GM12878 (cell line): ENCODE measurements around the gene CHCT1. TPM values are rescaled to one million over a fixed set of nuclear protein-coding genes. Genes with fewer than 3 reads are reported as not detected.

Source experiments
- ASH2L ChIP-seq: fragments of 300-600, 200-600 bp; sonication (generic); IDR thresholded peaks from 2 replicates; pipeline ENCODE4 v1.6.1; 2017; ENCODE audit warnings: low read depth, mild to moderate bottlenecking, borderline replicate concordance
- CBFB ChIP-seq: IDR thresholded peaks from 2 replicates; pipeline ENCODE4 v1.6.1; 2016; ENCODE audit warnings: antibody characterized with exemption, low read depth
- CHD1 ChIP-seq: IDR thresholded peaks from 2 replicates; pipeline ENCODE4 v1.6.1; 2012; ENCODE audit warnings: low read depth, low read length, improper control_type of control experiment
- CHD2 ChIP-seq: IDR thresholded peaks from 2 replicates; pipeline ENCODE4 v1.6.1; 2011; ENCODE audit warnings: low read depth, low read length, improper control_type of control experiment, borderline replicate concordance
- FOXM1 ChIP-seq: IDR thresholded peaks from 2 replicates; pipeline ENCODE4 v1.6.1; 2012; ENCODE audit warnings: low read depth, mild to moderate bottlenecking, inconsistent platforms, low read length, moderate library complexity
- HDAC6 ChIP-seq: fragments of 200-600 bp; sonication (generic); IDR thresholded peaks from one replicate; pipeline ENCODE4 v1.8.0; 2017; ENCODE audit warnings: antibody characterized with exemption; ENCODE audit not compliant: unreplicated experiment
- IRF4 ChIP-seq: IDR thresholded peaks from 2 replicates; pipeline ENCODE4 v1.6.1; 2011; ENCODE audit warnings: low read depth, low read length
- MLLT1 ChIP-seq: fragments of 450-650 bp; IDR thresholded peaks from 2 replicates; pipeline ENCODE4 v1.6.1; 2016; ENCODE audit warnings: mild to moderate bottlenecking
- PAX5 ChIP-seq: IDR thresholded peaks from 2 replicates; pipeline ENCODE4 v1.6.1; 2011; ENCODE audit warnings: low read depth, low read length, borderline replicate concordance
- POLR2A ChIP-seq: IDR thresholded peaks from 2 replicates; pipeline ENCODE4 v1.6.1; 2011; ENCODE audit warnings: low read depth, mild to moderate bottlenecking, low read length
- POLR2AphosphoS2 ChIP-seq: IDR thresholded peaks from 2 replicates; pipeline ENCODE4 v1.6.1; 2011; ENCODE audit warnings: low read depth, mild to moderate bottlenecking, low read length, improper control_type of control experiment, moderate library complexity
- POU2F2 ChIP-seq: IDR thresholded peaks from 3 replicates; pipeline ENCODE4 v1.6.1; 2011; ENCODE audit warnings: low read depth, mild to moderate bottlenecking, low read length, borderline replicate concordance
- PRDM15 ChIP-seq: fragments of 450-650 bp; formaldehyde crosslinking; IDR thresholded peaks from 2 replicates; pipeline ENCODE4 v1.4.0; 2020; ENCODE audit warnings: mild to moderate bottlenecking, moderate library complexity
- RAD21 ChIP-seq: IDR thresholded peaks from 2 replicates; pipeline ENCODE4 v1.6.1; 2011; ENCODE audit warnings: mild to moderate bottlenecking, low read depth, low read length, moderate library complexity; ENCODE audit not compliant: insufficient read depth
- RAD51 ChIP-seq: fragments of 450-650 bp; IDR thresholded peaks from 2 replicates; pipeline ENCODE4 v1.6.1; 2016; ENCODE audit warnings: moderate library complexity, mild to moderate bottlenecking, inconsistent platforms
- RBBP5 ChIP-seq: fragments of 200-600 bp; sonication (generic); conservative IDR thresholded peaks from 2 replicates; pipeline ENCODE4 v1.6.1; 2016
- RELA ChIP-seq: fragments of 450-650 bp; IDR thresholded peaks from 2 replicates; pipeline ENCODE4 v1.8.0; 2014; ENCODE audit warnings: borderline replicate concordance; ENCODE audit not compliant: partially characterized antibody
- SREBF1 ChIP-seq: IDR thresholded peaks from 2 replicates; pipeline ENCODE4 v1.6.1; 2012; ENCODE audit warnings: mild to moderate bottlenecking, low read length
- SRF ChIP-seq, 2 experiments: IDR thresholded peaks; 2 replicates each; pipeline ENCODE4 v1.6.1; 2011; ENCODE audit warnings: low read depth in 2 of 2, low read length in 2 of 2, mild to moderate bottlenecking in 1 of 2, moderate library complexity in 1 of 2
- TBL1XR1 ChIP-seq: IDR thresholded peaks from 2 replicates; pipeline ENCODE4 v1.6.1; 2012; ENCODE audit warnings: low read depth, low read length, improper control_type of control experiment
- YY1 ChIP-seq: IDR thresholded peaks from 2 replicates; pipeline ENCODE4 v1.6.1; 2011; ENCODE audit warnings: low read depth, mild to moderate bottlenecking, low read length
- ZNF217 ChIP-seq: fragments of 450-650 bp; IDR thresholded peaks from 2 replicates; pipeline ENCODE4 v1.6.1; 2017; ENCODE audit warnings: antibody characterized with exemption, mild to moderate bottlenecking
- ZSCAN29 ChIP-seq: fragments of 450-650 bp; IDR thresholded peaks from 2 replicates; pipeline ENCODE4 v1.6.1; 2017; ENCODE audit warnings: mild to moderate bottlenecking, moderate library complexity
- polyA plus RNA-seq, 11 experiments: library from polyadenylated mRNA; depleted of rRNA in 4 of 11; unstranded in 6 of 11; stranded (reverse) in 5 of 11; fragments of >200 nt; fragmentation: Nextera tagmentation in 4 of 11; fragmentation: Illumina TruSeq in 1 of 11; extraction: Ambion mirVana in 4 of 11; extraction: Trizol in 1 of 11; gene quantifications; 1 replicate in 1 of 11; 2 replicates in 10 of 11; pipeline versions ENCODE4 v1.2.1 to v1.2.3, GENCODE V29; 2011 to 2016; ENCODE audit warnings: inconsistent platforms in 2 of 11, missing spikeins in 2 of 11, low read depth in 1 of 11
- total RNA-seq, 4 experiments: library from RNA; depleted of rRNA in 3 of 4; stranded (reverse); fragments of >200 nt in 3 of 4; fragmentation: Illumina TruSeq in 1 of 4; extraction: Trizol in 1 of 4; gene quantifications; 2 replicates each; pipeline versions ENCODE4 v1.2.1 to v1.2.3, GENCODE V29; 2013 to 2021
- TF ChIP-seq, protein P1 (sequence below): IDR thresholded peaks from 2 replicates; pipeline ENCODE4 v1.6.1; 2012; ENCODE audit warnings: low read depth, low read length, improper control_type of control experiment
- TF ChIP-seq, protein P2 (sequence below): IDR thresholded peaks from 2 replicates; pipeline ENCODE4 v1.6.1; 2012; ENCODE audit warnings: low read depth, low read length, improper control_type of control experiment
- TF ChIP-seq, protein P3 (sequence below): fragments of 150-350 bp; IDR thresholded peaks from 2 replicates; pipeline ENCODE4 v1.6.1; 2014; ENCODE audit warnings: mild to moderate bottlenecking, low read depth, low read length

Gene CHCT1
- total and polyA plus RNA-seq, 10 of the 15 experiments (the other 5 are each of a cell fraction or from before 2014, with no cell fraction given): 0.23 to 0.35 TPM; not detected in 8

GRCh38 chr17:60391471-60392041 is 30.7 kb upstream of the CHCT1 start (continued):
- TF ChIP-seq MLLT1 (0 out of 2 replicates have a peak, but pooled peaks have one; percentile 63), CBFB (no peak; the same call in 1 of the 2 replicates), CHD1 (no peak), RAD21 (no peak), HDAC6 (no peak), IRF4 (no peak), POLR2AphosphoS2 (no peak), TBL1XR1 (peak; percentile 4; the same call in 1 of the 2 replicates), RELA (no peak), ZSCAN29 (no peak), PRDM15 (no peak), CHD2 (no peak), RBBP5 (no peak), RAD51 (no peak), YY1 (no peak), ASH2L (no peak), FOXM1 (no peak), SRF (IDR thresholded peaks at IDR 0.05; ENCODE audit: low read depth in 2 of 2, low read length in 2 of 2) (no peak), PAX5 (no peak), ZNF217 (no peak), POU2F2 (no peak), POLR2A (no peak), SREBF1 (no peak)
- TF ChIP-seq, protein P1, sequence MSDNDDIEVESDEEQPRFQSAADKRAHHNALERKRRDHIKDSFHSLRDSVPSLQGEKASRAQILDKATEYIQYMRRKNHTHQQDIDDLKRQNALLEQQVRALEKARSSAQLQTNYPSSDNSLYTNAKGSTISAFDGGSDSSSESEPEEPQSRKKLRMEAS: no peak
- TF ChIP-seq, protein P2, sequence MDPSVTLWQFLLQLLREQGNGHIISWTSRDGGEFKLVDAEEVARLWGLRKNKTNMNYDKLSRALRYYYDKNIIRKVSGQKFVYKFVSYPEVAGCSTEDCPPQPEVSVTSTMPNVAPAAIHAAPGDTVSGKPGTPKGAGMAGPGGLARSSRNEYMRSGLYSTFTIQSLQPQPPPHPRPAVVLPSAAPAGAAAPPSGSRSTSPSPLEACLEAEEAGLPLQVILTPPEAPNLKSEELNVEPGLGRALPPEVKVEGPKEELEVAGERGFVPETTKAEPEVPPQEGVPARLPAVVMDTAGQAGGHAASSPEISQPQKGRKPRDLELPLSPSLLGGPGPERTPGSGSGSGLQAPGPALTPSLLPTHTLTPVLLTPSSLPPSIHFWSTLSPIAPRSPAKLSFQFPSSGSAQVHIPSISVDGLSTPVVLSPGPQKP: no peak
- TF ChIP-seq, protein P3, sequence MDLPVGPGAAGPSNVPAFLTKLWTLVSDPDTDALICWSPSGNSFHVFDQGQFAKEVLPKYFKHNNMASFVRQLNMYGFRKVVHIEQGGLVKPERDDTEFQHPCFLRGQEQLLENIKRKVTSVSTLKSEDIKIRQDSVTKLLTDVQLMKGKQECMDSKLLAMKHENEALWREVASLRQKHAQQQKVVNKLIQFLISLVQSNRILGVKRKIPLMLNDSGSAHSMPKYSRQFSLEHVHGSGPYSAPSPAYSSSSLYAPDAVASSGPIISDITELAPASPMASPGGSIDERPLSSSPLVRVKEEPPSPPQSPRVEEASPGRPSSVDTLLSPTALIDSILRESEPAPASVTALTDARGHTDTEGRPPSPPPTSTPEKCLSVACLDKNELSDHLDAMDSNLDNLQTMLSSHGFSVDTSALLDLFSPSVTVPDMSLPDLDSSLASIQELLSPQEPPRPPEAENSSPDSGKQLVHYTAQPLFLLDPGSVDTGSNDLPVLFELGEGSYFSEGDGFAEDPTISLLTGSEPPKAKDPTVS: no peak
